VCaP (cell line): ENCODE results near the gene RUNX1.
A peak's percentile ranks its signal among the peaks of the same experiment; 100 is the strongest.

Source experiments
- H3K27ac ChIP-seq: fragments of 450-650 bp; 2 replicates; pipeline ENCODE4 v1.5.1; 2017
- CTCF ChIP-seq: fragments of 450-650 bp; conservative IDR thresholded peaks from 2 replicates; pipeline ENCODE4 v1.5.1; 2017; ENCODE audit warnings: mild to moderate bottlenecking, moderate library complexity

RUNX1 gene

GRCh38 chr21:34891613-34891943 is 157.5 kb downstream of the RUNX1 start:
- no peak for TF ChIP-seq CTCF
- no peak overlapping the region for H3K27ac ChIP-seq

- no peak overlapping the region for H3K27ac ChIP-seq
- TF ChIP-seq CTCF, result no peak
Observed at GRCh38 chr21:34890724-34891612, 158.1 kb downstream of the RUNX1 start.

GRCh38 chr21:34890470-34890723 is 158.7 kb downstream of the RUNX1 start:
- peak overlapping the region; percentile 93; the same call in 1 of the 2 replicates for H3K27ac ChIP-seq
- TF ChIP-seq CTCF, result no peak

- TF ChIP-seq CTCF, result peak; percentile 100
- H3K27ac ChIP-seq, result peak overlapping the region; percentile 93
Observed at GRCh38 chr21:34889676-34890469, 159.2 kb downstream of the RUNX1 start.

- peak overlapping the region; percentile 93 for H3K27ac ChIP-seq
- no peak for TF ChIP-seq CTCF
Observed at GRCh38 chr21:34889320-34889675, 159.8 kb downstream of the RUNX1 start.

- no peak for TF ChIP-seq CTCF
- peak overlapping the region; percentile 93 for H3K27ac ChIP-seq
Observed at GRCh38 chr21:34888569-34889319, 160.4 kb downstream of the RUNX1 start.
